ENCODE measurements around the gene KCNA5. TPM values are rescaled to one million over a fixed set of nuclear protein-coding genes. Genes with fewer than 3 reads are reported as not detected.

The KCNA5 gene
- total RNA-seq, 6 donors from 2014 or later = 0.61 to 1.3 (median 0.71) TPM; not detected in 2

- Histone ChIP-seq H3K27ac (peak overlapping the region in 1 of 4 donors; percentile 1), H3K36me3 (no peaks in the 10 kb centered on the region), H3K27me3 (peaks cover 0 to 17% (median 3%) of the 10 kb centered on the region in 4 donors), H3K4me3 (no peak overlapping the region), H3K9me3 (no peaks in the 10 kb centered on the region), H3K4me1 (peaks cover 0 to 8% (median 0%) of the 10 kb centered on the region in 4 donors)
- ATAC-seq (ENCODE audit: low FRiP score in 2 of 2) (no peak), DNase-seq (peak in 1 of 2 donors; percentile 80)
- TF ChIP-seq POLR2AphosphoS5 (IDR thresholded peaks at IDR 0.05) (no peak), EP300 (IDR thresholded peaks at IDR 0.05) (no peak)
- 64 to 81% methylated on average over 31 to 55 of the region's 71 CpGs for WGBS, 2 donors
These were observed 979 bp downstream of the KCNA5 start for GRCh38 chr12:5044420-5045295.

- no peak for ATAC-seq (ENCODE audit: low FRiP score in 2 of 2)
- no peak overlapping the region for H3K4me3 ChIP-seq
- DNase-seq = no peak
These were observed 3.4 kb downstream of the KCNA5 start for GRCh38 chr12:5047094-5047493.

DNA sequence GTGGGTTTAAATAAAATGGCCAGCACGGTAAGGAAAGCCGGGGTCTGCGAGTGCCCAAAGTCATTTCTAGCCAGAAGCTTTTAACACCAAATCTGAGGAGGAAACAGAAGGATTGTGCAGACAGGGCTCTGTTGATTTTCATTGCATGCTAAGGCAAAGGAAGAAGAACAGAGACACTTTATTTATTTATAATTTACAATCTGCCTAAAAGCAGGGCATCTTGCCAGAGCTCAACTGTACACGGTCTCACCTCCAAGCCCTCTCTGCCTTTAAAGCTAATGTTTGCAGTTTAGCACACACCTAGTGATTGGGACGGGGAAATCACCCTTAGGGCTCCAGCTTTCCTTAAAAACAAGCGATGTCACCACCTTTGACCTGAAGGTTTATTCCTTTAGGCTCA, 4.0 kb downstream of the KCNA5 start:
- H3K27me3 ChIP-seq = peaks cover 0 to 17% (median 3%) of the 10 kb centered on the region in 4 donors
- TF ChIP-seq, protein P1, sequence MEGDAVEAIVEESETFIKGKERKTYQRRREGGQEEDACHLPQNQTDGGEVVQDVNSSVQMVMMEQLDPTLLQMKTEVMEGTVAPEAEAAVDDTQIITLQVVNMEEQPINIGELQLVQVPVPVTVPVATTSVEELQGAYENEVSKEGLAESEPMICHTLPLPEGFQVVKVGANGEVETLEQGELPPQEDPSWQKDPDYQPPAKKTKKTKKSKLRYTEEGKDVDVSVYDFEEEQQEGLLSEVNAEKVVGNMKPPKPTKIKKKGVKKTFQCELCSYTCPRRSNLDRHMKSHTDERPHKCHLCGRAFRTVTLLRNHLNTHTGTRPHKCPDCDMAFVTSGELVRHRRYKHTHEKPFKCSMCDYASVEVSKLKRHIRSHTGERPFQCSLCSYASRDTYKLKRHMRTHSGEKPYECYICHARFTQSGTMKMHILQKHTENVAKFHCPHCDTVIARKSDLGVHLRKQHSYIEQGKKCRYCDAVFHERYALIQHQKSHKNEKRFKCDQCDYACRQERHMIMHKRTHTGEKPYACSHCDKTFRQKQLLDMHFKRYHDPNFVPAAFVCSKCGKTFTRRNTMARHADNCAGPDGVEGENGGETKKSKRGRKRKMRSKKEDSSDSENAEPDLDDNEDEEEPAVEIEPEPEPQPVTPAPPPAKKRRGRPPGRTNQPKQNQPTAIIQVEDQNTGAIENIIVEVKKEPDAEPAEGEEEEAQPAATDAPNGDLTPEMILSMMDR (IDR thresholded peaks at IDR 0.05) = no peak
- TF ChIP-seq POLR2A (IDR thresholded peaks at IDR 0.05) = no peak
- TF ChIP-seq EP300 (IDR thresholded peaks at IDR 0.05) = no peak
- H3K36me3 ChIP-seq = no peaks in the 10 kb centered on the region
- H3K9me3 ChIP-seq = no peaks in the 10 kb centered on the region
- WGBS, 2 donors = 39 to 45% methylated on average over 6 of the region's 6 CpGs
- no peak for DNase-seq
- H3K4me1 ChIP-seq = peaks cover 0 to 8% (median 0%) of the 10 kb centered on the region in 4 donors
- H3K27ac ChIP-seq = no peak overlapping the region
- ATAC-seq (ENCODE audit: low FRiP score in 2 of 2) = no peak
- H3K4me3 ChIP-seq = no peak overlapping the region

More at GRCh38 chr12:5047094-5047493, 3.4 kb downstream of the KCNA5 start:
- no peaks in the 10 kb centered on the region for H3K36me3 ChIP-seq
- H3K4me1 ChIP-seq = peaks cover 0 to 8% (median 0%) of the 10 kb centered on the region in 4 donors
- no peak overlapping the region for H3K27ac ChIP-seq
- TF ChIP-seq POLR2A (IDR thresholded peaks at IDR 0.05) = no peak
- TF ChIP-seq EP300 (IDR thresholded peaks at IDR 0.05) = no peak
- TF ChIP-seq, protein P1 (IDR thresholded peaks at IDR 0.05) = no peak
- TF ChIP-seq POLR2AphosphoS5 (IDR thresholded peaks at IDR 0.05) = no peak
- peaks cover 0 to 17% (median 3%) of the 10 kb centered on the region in 4 donors for H3K27me3 ChIP-seq
- H3K9me3 ChIP-seq = no peaks in the 10 kb centered on the region
- WGBS, 2 donors = 43 to 64% methylated on average over 3 to 5 of the region's 5 CpGs

DNA sequence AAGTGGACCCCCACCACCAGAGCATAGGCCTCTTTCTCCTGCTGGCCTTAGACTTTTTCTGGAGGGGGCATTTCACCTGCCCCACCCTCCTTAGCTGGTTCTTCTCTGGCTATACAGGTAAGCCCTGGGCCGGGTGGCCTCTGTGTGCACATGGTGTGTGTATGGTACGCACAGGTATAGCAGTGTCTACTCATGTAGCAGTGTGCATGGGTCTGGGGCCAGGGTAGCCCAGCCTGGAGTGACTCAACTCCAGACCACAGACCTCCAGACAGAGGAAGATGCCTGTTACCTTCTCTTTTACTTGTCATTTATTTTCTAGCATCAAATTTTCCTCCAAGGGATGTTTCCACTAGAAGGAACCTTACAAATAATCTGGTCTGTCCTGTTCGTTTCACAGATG, 6.9 kb downstream of the KCNA5 start:
- ATAC-seq (ENCODE audit: low FRiP score in 2 of 2) (no peak), DNase-seq (no peak)
- WGBS, 2 donors = 72 to 74% methylated on average over 2 to 3 of the region's 3 CpGs
- H3K4me1 ChIP-seq = no peaks in the 10 kb centered on the region
- no peaks in the 10 kb centered on the region for H3K36me3 ChIP-seq
- TF ChIP-seq POLR2AphosphoS5 (IDR thresholded peaks at IDR 0.05) (no peak), EP300 (IDR thresholded peaks at IDR 0.05) (no peak), POLR2A (IDR thresholded peaks at IDR 0.05) (no peak)
- TF ChIP-seq, protein P1 (IDR thresholded peaks at IDR 0.05) = no peak
- no peaks in the 10 kb centered on the region for H3K9me3 ChIP-seq
- no peak overlapping the region for H3K4me3 ChIP-seq
- H3K27ac ChIP-seq = no peak overlapping the region
- no peaks in the 10 kb centered on the region for H3K27me3 ChIP-seq

DNA sequence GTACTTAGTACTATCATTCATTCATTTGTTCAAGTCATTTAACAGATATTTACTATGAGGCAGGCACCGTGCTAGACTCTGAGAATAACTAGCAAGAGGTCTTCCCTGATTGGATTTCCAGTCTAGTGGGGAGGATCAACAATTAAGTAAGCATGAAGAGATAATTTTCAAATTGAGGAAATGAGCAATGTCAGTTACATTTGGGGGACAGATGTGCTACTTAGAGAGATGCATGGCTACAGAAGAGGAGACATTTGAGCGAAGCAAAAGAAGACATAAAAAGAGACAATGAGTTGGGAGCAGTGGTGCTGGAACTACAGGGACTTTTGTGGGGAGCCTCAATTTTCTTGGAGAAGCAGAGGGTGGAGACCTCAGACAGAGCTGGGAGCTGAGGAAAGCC, 7.7 kb downstream of the KCNA5 start:
- H3K27me3 ChIP-seq = no peaks in the 10 kb centered on the region
- H3K4me3 ChIP-seq = no peak overlapping the region
- DNase-seq = no peak
- H3K9me3 ChIP-seq = no peaks in the 10 kb centered on the region
- 75 to 90% methylated on average over 2 of the region's 2 CpGs for WGBS, 2 donors
- ATAC-seq (ENCODE audit: low FRiP score in 2 of 2) = no peak
- no peaks in the 10 kb centered on the region for H3K36me3 ChIP-seq
- no peak for TF ChIP-seq EP300 (IDR thresholded peaks at IDR 0.05)
- TF ChIP-seq, protein P1 (IDR thresholded peaks at IDR 0.05) = no peak
- H3K4me1 ChIP-seq = no peaks in the 10 kb centered on the region
- no peak overlapping the region for H3K27ac ChIP-seq
